ENCODE measurements around the gene SMIM32. TPM values are rescaled to one million over a fixed set of nuclear protein-coding genes. Genes with fewer than 3 reads are reported as not detected.

The SMIM32 gene
- total RNA-seq, 1 donor from 2014 or later, result 0.22 TPM

DNA sequence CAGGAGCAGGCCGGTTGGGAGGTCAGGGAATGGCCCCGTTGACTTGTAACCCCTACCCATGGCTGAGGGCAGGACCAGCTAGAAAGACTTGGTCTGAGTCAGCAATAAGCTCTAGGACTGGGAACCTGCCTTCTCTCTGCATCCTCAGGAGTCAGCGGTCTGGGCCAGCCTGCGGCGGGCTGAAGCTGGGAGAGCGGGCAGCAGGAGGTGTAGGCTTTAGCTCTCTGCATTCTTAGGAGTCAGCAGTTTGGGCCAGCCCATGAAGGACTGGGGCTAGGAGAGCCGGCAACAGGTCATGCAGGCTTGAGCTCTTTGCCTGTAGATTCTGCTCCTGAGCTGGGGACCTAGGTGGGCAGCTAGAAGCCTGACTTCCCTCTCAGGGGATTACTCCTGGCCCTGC is 6.4 kb upstream of the SMIM32 start:
- Mint-ChIP-seq H3K4me3 (no peak overlapping the region), H3K36me3 (no peaks in the 10 kb centered on the region), H3K9me3 (no peaks in the 10 kb centered on the region), H3K4me1 (peaks cover 17% of the 10 kb centered on the region), H3K27me3 (ENCODE audit: low read depth) (peaks cover 14% of the 10 kb centered on the region), H3K27ac (no peak overlapping the region)
- peak in 1 of 2 experiments; percentile 13 for DNase-seq (ENCODE audit: low spot score in 2 of 2, unreplicated experiment in 2 of 2)
- TF ChIP-seq, protein P1, sequence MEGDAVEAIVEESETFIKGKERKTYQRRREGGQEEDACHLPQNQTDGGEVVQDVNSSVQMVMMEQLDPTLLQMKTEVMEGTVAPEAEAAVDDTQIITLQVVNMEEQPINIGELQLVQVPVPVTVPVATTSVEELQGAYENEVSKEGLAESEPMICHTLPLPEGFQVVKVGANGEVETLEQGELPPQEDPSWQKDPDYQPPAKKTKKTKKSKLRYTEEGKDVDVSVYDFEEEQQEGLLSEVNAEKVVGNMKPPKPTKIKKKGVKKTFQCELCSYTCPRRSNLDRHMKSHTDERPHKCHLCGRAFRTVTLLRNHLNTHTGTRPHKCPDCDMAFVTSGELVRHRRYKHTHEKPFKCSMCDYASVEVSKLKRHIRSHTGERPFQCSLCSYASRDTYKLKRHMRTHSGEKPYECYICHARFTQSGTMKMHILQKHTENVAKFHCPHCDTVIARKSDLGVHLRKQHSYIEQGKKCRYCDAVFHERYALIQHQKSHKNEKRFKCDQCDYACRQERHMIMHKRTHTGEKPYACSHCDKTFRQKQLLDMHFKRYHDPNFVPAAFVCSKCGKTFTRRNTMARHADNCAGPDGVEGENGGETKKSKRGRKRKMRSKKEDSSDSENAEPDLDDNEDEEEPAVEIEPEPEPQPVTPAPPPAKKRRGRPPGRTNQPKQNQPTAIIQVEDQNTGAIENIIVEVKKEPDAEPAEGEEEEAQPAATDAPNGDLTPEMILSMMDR (IDR thresholded peaks at IDR 0.05; ENCODE audit: unreplicated experiment), result no peak

DNA sequence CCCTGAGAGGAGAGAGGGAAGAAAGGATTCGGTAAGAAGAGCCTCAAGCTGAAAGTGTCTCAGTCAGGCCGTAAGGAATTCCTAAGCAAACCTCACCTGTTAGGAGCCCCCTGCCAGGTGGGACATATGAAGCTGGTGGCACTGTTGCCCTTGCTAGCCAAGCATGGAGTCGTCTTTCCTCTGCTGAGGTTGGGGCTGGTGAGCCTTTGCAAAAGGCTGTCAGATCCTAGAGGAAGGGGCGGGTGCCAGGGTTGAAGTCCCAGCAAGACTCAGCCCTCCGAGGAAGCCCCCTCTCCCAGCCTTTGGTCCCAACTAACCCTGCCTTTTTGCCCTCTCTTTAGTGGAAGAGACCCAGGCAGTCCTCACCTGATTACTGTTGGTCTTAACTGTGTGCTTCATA is 5.5 kb upstream of the SMIM32 start:
- TF ChIP-seq, protein P1 (IDR thresholded peaks at IDR 0.05; ENCODE audit: unreplicated experiment), result no peak
- Mint-ChIP-seq H3K36me3 (no peaks in the 10 kb centered on the region), H3K4me3 (no peak overlapping the region), H3K27ac (no peak overlapping the region), H3K4me1 (peaks cover 15% of the 10 kb centered on the region), H3K27me3 (ENCODE audit: low read depth) (peaks cover 24% of the 10 kb centered on the region), H3K9me3 (no peaks in the 10 kb centered on the region)
- peak in 1 of 2 experiments; percentile 22 for DNase-seq (ENCODE audit: low spot score in 2 of 2, unreplicated experiment in 2 of 2)

DNA sequence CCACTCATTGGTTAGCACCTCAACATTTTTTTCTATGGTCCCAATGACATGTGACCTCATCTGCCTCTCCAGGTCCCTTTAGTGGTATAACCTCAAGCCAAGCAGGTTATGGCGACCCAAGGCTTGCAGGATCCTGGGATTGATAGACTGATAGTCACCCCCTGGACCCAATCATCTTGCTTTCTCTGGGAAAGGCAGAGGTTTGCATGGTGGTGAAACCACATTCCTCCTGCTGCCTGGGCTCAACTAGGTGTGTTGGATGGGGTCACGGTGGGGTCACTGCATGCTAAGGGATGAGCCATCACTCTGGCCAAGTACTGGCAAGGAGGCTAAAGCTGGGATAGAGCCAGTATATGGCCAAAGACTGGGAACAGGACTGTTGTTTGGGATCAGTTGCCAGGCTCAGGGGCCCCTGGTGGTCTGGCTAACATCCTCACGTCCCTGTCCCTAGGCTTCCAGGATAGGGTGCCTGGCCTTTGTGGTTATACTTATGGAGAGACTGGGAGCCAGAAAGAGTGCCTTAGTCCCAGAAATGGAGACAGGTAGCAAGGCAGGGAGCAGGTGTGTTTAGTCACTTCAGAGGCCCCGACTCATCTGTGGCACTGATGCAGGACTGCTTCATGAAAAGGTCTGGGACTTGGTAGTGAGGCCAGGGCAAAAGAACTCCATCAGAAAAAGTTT is 4.6 kb upstream of the SMIM32 start:
- Mint-ChIP-seq H3K4me1 (peaks cover 11% of the 10 kb centered on the region), H3K36me3 (no peaks in the 10 kb centered on the region), H3K4me3 (no peak overlapping the region), H3K27me3 (ENCODE audit: low read depth) (peaks cover 31% of the 10 kb centered on the region), H3K9me3 (no peaks in the 10 kb centered on the region), H3K27ac (no peak overlapping the region)
- peak in 1 of 2 experiments; percentile 29 for DNase-seq (ENCODE audit: low spot score in 2 of 2, unreplicated experiment in 2 of 2)
- TF ChIP-seq, protein P1 (IDR thresholded peaks at IDR 0.05; ENCODE audit: unreplicated experiment), result no peak

DNA sequence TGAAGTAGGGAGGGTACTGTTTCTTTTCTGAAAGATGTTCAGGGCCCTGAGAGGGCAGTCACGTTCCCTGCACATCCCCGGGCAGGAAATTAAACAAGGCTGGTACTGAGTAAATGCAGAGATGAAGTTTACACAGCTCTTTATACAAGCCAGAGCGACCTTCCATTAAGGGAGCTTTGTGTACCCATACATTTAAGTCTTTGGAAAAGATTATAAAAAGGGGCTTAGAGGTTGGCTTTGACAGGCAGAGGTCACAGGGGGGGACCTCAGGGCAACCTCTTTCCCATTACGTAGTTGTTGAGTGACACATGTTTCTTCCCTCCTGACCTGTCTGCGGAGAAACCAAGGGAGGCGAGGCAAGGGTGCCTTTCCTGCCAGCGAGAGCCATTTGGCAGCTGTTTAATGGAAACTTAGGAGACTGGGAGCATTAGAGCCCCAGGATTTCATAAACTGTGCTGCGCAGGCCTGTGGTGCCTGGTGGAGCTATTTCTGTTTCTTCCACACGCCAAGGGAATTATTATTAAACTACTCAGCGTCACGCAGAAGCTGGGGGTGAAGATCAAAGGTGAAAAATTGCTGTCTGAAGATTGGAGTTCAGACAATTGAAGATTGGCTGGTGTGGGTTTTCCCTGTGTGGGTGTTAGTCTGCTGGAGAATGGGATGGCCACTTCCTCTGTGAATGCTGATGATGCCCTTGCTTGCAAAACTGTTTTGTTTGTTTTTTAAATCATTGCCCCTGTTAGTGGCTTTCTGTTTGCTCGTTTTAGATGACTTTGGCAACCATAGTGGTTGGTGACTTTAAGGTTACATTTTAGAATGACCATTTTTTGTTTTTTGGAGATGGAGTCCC is 3.2 kb upstream of the SMIM32 start:
- DNase-seq (ENCODE audit: low spot score in 2 of 2, unreplicated experiment in 2 of 2), result no peak
- Mint-ChIP-seq H3K9me3 (no peaks in the 10 kb centered on the region), H3K4me3 (no peak overlapping the region), H3K27me3 (ENCODE audit: low read depth) (peaks cover 42% of the 10 kb centered on the region), H3K27ac (no peak overlapping the region), H3K4me1 (peaks cover 9% of the 10 kb centered on the region), H3K36me3 (no peaks in the 10 kb centered on the region)
- TF ChIP-seq, protein P1 (IDR thresholded peaks at IDR 0.05; ENCODE audit: unreplicated experiment), result no peak

DNA sequence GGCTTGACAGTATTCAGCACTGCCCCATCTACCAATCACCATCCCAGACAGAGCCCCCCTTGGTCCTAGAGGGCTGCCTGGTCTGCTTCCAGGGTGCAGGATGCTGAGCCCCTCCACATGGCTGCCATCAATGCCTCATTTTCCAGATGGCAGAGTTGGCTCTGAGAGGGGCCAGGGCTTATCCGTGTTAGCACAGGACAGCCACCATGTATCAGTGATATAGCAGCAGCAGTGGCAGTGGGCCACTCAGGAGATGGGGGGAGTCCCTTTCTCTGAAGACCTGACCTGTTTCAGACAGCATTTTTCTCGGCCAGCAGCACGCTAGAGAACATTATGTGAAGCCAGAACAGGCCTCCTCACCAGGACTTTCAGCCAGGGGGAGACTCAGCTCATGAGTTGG is 1.6 kb upstream of the SMIM32 start:
- no peak overlapping the region for H3K27ac Mint-ChIP-seq
- no peak overlapping the region for H3K4me3 Mint-ChIP-seq
- H3K27me3 Mint-ChIP-seq (ENCODE audit: low read depth), result peaks cover 52% of the 10 kb centered on the region
- TF ChIP-seq, protein P1 (IDR thresholded peaks at IDR 0.05; ENCODE audit: unreplicated experiment), result no peak
- H3K36me3 Mint-ChIP-seq, result no peaks in the 10 kb centered on the region
- H3K4me1 Mint-ChIP-seq, result peaks cover 9% of the 10 kb centered on the region
- no peaks in the 10 kb centered on the region for H3K9me3 Mint-ChIP-seq
- DNase-seq (ENCODE audit: low spot score in 2 of 2, unreplicated experiment in 2 of 2), result peak in 1 of 2 experiments; percentile 22

Data from mesothelial cell of epicardium (in vitro differentiated cells).